ENCODE data around the gene MICAL3. TPM values are rescaled to one million over a fixed set of nuclear protein-coding genes. Genes with fewer than 3 reads are reported as not detected.

MICAL3 gene
- total RNA-seq, 1 donor from 2014 or later, result 54.8 TPM

DNA sequence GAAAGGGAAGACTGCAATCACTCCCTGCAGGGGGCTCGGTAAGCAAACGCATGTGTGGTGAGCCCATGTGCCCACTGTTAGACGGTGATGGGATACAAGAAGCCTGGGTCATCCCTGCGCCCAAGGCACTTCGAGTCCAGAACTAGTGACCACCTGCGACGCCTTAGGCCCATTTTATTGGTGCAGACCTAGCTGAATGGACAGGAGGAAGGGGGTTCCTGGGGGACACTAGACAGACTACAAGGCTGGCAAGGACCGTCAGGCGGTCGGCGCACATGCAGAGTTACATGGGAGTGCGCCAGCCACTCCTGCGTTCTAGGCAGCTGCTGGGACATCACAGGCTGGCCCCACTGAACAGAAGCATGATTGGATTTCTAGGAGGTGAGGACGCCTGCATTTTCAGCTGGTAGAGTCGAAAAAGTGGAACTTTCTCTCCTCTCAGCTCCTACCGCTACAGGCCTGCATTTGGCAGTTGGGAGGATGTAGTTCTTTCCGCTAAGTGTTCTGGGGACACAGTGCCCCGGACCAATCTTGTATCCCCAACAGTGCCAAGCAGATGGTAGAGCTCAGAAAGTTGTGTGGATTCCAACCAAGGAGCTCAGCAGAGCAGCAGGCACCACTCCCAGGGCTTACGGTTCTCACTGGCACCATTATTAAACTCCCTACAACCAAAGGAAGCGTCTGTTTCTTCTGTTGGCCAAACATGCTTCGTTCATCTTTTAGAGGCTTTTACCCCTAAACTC, 285.8 kb downstream of the MICAL3 start:
- Mint-ChIP-seq H3K27ac (no peak overlapping the region), H3K27me3 (no peaks in the 10 kb centered on the region), H3K9me3 (ENCODE audit: low read depth) (no peaks in the 10 kb centered on the region)

More for the DNA sequence above, 285.8 kb downstream of the MICAL3 start:
- TF ChIP-seq, protein P1, sequence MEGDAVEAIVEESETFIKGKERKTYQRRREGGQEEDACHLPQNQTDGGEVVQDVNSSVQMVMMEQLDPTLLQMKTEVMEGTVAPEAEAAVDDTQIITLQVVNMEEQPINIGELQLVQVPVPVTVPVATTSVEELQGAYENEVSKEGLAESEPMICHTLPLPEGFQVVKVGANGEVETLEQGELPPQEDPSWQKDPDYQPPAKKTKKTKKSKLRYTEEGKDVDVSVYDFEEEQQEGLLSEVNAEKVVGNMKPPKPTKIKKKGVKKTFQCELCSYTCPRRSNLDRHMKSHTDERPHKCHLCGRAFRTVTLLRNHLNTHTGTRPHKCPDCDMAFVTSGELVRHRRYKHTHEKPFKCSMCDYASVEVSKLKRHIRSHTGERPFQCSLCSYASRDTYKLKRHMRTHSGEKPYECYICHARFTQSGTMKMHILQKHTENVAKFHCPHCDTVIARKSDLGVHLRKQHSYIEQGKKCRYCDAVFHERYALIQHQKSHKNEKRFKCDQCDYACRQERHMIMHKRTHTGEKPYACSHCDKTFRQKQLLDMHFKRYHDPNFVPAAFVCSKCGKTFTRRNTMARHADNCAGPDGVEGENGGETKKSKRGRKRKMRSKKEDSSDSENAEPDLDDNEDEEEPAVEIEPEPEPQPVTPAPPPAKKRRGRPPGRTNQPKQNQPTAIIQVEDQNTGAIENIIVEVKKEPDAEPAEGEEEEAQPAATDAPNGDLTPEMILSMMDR (IDR thresholded peaks at IDR 0.05; ENCODE audit: unreplicated experiment), result no peak
- no peak for DNase-seq (ENCODE audit: low spot score, unreplicated experiment)
- peaks cover 3% of the 10 kb centered on the region for H3K36me3 Mint-ChIP-seq (ENCODE audit: insufficient read depth)
- no peak overlapping the region for H3K4me3 Mint-ChIP-seq (ENCODE audit: low read depth)
- no peaks in the 10 kb centered on the region for H3K4me1 Mint-ChIP-seq (ENCODE audit: low read depth)

Small RNAs within 50 kb of the gene (microRNA-seq; reads per million reads assigned to microRNA genes)
- gene MIR3198-1 (ENCODE audit: borderline number of aligned reads, unreplicated experiment) (not detected), gene MIR648 (ENCODE audit: borderline number of aligned reads, unreplicated experiment) (not detected)

Other genes starting within 250 kb of the MICAL3 start
- 46.1 and 50.1 TPM in 2 replicates for gene PEX26, start 53.4 kb upstream of the MICAL3 start, total RNA-seq
- gene TUBA8, start 86.2 kb upstream of the MICAL3 start, total RNA-seq, result 2.4 and 3.2 TPM in 2 replicates
- 4.0 and 4.5 TPM in 2 replicates for gene USP18, start 125.6 kb upstream of the MICAL3 start, total RNA-seq